ENCODE results near the gene TERB1.

TERB1 gene

GRCh38 chr16:66846266-66846665 lies 44.9 kb upstream of the TERB1 start:
- H3K4me3 ChIP-seq (ENCODE audit: low read depth, low read length), result no peak overlapping the region
- TF ChIP-seq CTCF (IDR thresholded peaks at IDR 0.05; ENCODE audit: low read depth, low read length), result no peak

DNA sequence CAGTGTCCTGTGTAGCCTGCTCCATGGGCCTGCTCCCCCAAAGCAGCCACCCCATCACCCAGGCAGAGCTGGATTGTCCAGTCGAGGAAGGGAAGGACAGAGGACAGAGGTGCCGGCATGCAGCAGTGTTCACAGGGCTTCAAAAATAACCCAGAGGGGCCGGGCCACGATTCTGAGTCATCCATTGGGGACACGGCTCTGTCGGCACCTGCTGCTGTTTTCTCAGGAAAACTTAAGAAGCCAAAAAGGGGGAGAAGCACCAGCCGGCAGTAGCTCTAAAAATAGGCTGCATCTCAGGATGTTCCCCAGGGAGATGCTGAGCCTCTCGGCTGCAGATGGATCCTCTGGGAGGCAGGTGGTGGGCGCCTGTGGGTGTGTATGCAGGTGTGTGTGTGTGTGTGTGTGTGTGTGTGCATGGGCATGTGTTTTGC lies 44.4 kb upstream of the TERB1 start:
- no peak overlapping the region for H3K4me3 ChIP-seq (ENCODE audit: low read depth, low read length)
- no peak for TF ChIP-seq CTCF (IDR thresholded peaks at IDR 0.05; ENCODE audit: low read depth, low read length)

GRCh38 chr16:66845080-66845410 lies 43.7 kb upstream of the TERB1 start:
- TF ChIP-seq CTCF (IDR thresholded peaks at IDR 0.05; ENCODE audit: low read depth, low read length), result no peak
- H3K4me3 ChIP-seq (ENCODE audit: low read depth, low read length), result no peak overlapping the region

DNA sequence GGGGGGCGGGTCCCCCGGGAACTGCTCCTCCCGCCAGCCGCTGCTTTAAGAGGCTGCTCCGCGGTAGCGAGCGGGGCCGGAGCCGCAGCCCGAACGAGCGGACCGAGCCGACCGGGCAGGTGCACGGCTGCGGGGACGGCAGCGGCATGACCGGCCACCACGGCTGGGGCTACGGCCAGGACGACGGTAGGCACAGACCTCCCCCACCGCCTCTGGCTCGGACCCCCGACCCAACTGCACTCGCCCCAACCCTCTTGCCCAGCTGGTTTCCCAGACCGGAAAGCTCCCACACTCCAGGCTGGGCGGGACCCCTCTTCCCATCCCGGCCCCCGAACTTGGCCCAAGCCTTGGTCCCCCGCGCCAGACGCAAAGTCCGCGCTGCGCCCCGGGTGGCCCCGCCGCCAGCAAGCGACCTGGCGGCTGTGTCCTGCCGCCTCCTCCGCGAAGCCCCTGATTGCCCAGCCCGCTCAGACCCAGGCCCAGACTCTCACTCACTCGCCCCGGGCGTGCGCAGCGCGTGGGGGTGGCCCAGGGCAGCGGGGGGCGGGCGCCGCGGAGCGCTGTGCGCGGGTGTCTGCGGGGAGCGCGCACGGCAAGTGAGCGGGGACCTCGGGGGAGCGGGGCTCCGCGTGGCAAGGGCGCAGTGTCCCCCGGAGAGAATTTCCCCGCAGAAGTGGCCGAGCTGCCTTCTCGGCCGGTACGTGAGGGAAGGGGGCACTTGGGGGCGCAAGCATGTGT lies 43.1 kb upstream of the TERB1 start, which contains the start of gene CA7:
Gene CA7 (plus strand): TSS at position 73 of the 738 bp plus-strand sequence. CDS start 74 bp downstream, at position 147.
- H3K4me3 ChIP-seq (ENCODE audit: low read depth, low read length), result no peak within 1 kb of the TSS
- no peak for TF ChIP-seq CTCF (IDR thresholded peaks at IDR 0.05; ENCODE audit: low read depth, low read length)

DNA sequence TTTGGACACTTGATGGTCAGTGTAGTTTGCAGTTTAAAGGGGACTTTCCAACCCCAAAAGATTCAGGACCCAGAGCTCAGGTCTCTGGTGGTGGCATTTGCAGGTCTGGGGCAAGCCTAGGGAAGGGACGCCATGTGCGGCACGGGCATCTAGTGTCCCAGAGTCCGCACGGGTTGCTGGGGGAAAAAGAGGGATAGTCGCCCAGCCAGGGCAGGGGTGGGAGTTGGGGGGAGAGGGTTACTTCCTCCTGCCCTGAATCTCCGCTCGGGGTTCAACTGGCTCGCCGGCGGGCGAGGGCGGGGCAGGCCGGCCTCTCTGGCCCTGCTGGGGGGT lies 42.6 kb upstream of the TERB1 start:
- no peak for TF ChIP-seq CTCF (IDR thresholded peaks at IDR 0.05; ENCODE audit: low read depth, low read length)
- no peak overlapping the region for H3K4me3 ChIP-seq (ENCODE audit: low read depth, low read length)

DNA sequence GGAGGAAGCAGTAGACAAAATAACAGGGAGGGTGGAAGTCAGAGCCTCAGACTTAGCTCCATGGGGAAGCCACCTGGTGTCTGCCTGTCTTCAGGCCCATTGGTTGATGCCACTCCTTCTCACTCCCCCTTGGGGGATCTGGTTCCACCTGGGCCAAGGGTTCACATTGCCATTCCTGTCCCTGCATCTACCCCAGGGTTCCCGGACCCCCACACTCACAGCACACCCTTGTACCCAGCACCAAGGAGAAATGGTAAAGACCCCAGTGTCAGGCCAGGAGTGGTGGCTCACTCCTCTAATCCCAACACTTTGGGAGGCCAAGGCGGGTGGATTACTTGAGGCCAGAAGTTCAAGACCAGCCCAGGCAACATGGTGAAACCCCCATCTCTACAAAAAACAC lies 41.8 kb upstream of the TERB1 start:
- no peak for TF ChIP-seq CTCF (IDR thresholded peaks at IDR 0.05; ENCODE audit: low read depth, low read length)

DNA sequence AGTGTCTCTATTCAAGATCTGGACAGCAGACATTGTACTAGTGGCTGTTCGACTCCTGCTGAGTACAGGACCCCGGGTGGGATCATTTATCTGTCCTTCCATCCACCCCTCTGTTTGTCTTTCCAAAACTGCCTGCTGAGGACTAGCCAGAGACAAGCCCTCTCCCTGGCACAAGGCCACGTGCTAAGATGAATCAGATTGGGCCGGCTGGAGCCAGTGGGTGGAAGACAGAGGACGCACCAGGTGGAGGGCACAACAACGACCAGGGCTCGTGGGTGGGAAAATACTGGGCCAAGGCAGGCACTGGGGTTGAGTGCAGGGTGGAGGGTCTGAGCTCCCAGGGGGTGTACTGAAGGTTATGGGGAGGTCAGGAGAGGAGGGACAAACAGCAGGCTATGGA lies 41.4 kb upstream of the TERB1 start:
- no peak for TF ChIP-seq CTCF (IDR thresholded peaks at IDR 0.05; ENCODE audit: low read depth, low read length)
- no peak overlapping the region for H3K4me3 ChIP-seq (ENCODE audit: low read depth, low read length)

More for the DNA sequence above, 41.8 kb upstream of the TERB1 start:
- H3K4me3 ChIP-seq (ENCODE audit: low read depth, low read length), result no peak overlapping the region
